ENCODE results near the gene GPR63.

DNA sequence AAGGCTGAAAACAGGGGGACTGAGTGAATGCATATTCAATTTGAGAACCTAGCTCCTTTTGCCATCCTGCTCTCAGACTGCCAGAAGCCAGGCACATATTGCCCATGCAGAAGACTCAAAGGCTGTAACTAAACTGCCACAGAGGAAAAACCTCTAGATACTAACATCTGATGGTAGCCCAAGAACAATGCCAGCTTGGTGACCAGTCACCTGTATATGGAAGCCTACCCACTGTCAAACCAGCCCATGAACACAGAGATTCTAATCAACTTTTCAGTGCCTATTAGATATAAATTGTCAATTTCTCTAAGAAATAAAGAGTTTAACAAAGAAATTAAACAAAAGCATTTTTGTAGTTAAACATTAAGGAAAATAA is 34.2 kb downstream of the GPR63 start:
- TF ChIP-seq CTCF (IDR thresholded peaks at IDR 0.05): no peak
- no peak for TF ChIP-seq POLR2AphosphoS5 (IDR thresholded peaks at IDR 0.05)
